Measurements from ENCODE around the gene PHF21B. TPM values are rescaled to one million over a fixed set of nuclear protein-coding genes. Genes with fewer than 3 reads are reported as not detected.

The PHF21B gene
- total RNA-seq, 1 experiment from 2014 or later = not detected

GRCh38 chr22:44892803-44893730 is 116.7 kb downstream of the PHF21B start:
- in situ Hi-C loops (cut with HindIII; ENCODE audit: low pct_unique_long_range_greater_than_20kb, low sequenced_read_pairs) = no loop called here
- DNase-seq (ENCODE audit: low read depth) = no peak

DNA sequence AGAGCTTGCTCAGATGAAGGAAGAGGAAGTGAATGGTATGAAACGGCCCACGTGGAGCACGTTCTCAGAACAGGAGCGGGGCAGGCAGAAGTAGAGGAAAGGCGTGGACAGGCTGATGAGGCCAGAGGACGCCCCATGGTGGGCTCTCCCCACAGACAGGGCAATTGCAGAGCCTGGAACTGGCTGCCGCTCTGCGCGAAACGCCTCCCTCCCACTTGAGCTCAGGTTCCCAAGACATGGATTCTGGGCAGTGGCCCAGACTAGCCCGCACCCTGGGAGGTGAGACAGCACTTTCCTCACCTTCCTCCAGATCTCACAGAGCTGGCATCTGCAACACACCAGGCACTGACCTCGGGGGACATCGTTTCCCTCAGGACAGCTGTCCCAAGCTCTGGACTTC is 117.6 kb downstream of the PHF21B start:
- in situ Hi-C loops (cut with HindIII; ENCODE audit: low pct_unique_long_range_greater_than_20kb, low sequenced_read_pairs) = no loop called here
- DNase-seq (ENCODE audit: low read depth) = no peak

GRCh38 chr22:44891791-44892190 is 118.0 kb downstream of the PHF21B start:
- in situ Hi-C loops (cut with HindIII; ENCODE audit: low pct_unique_long_range_greater_than_20kb, low sequenced_read_pairs) = no loop called here
- no peak for DNase-seq (ENCODE audit: low read depth)

- in situ Hi-C loops (cut with HindIII; ENCODE audit: low pct_unique_long_range_greater_than_20kb, low sequenced_read_pairs) = no loop called here
- DNase-seq (ENCODE audit: low read depth) = no peak
Observed at GRCh38 chr22:44891293-44891747, 118.5 kb downstream of the PHF21B start.

GRCh38 chr22:44890416-44891292 is 119.2 kb downstream of the PHF21B start:
- no peak for DNase-seq (ENCODE audit: low read depth)
- in situ Hi-C loops (cut with HindIII; ENCODE audit: low pct_unique_long_range_greater_than_20kb, low sequenced_read_pairs) = no loop called here

- in situ Hi-C loops (cut with HindIII; ENCODE audit: low pct_unique_long_range_greater_than_20kb, low sequenced_read_pairs) = no loop called here
- no peak for DNase-seq (ENCODE audit: low read depth)
Observed at GRCh38 chr22:44889255-44889878, 120.4 kb downstream of the PHF21B start.

DNA sequence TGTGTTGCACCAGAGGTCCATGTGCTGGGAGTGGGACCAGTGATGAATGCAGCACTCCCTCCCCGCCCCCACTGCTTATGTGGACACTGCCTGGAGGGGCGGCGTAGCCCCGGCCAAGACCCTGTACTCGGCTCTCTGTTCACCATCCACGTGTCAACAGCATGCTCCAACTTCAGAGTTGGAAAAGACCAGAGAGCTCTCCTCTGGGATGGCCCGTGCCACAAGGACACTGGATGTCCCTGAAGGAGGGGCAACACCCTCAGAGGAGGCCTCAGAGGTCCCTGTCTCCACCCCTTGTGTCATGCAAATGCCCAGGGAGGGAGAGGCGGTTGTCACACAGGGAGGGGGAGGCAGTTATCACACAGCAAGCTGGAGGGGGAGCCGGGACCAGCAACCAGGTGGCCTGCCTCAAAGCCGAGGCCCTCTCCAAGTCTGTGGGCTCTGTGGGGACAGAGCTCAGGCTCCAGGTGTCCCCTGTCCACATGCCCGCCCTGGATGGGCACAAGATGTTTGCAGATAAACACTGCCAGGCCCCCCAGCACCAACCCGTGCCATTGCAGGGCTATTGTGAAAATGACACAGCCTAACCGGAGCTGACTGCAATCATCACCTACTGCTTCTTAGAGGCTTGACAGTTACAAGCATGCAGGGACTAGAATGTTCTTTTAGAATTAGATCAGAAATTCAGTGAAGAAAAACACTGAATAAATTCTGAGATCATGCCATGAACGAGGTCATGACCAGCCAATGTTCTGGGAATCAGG is 121.1 kb downstream of the PHF21B start:
- in situ Hi-C loops (cut with HindIII; ENCODE audit: low pct_unique_long_range_greater_than_20kb, low sequenced_read_pairs) = no loop called here
- DNase-seq (ENCODE audit: low read depth) = no peak

DNA sequence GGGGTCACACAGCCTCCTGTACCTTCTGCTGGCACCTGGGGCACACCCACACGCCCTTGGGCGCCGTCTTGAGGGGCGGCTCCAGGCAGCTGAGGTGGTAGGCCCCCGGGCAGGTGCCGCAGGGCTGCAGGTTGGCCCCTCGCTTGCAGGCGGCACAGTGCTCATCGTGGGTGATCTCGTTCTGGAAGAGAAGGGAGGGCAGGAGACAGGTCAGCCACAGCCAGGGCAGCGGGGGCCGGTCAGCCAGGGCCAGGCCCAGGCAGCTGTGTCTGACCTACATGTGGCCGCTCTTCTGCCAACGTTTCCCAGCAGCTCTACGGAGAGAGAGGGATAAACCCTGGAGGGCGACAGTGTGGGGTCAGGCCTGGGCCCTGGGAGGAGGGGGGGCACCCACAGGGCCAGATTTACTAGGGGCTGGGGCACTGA is 121.9 kb downstream of the PHF21B start:
- in situ Hi-C loops (cut with HindIII; ENCODE audit: low pct_unique_long_range_greater_than_20kb, low sequenced_read_pairs) = no loop called here
- DNase-seq (ENCODE audit: low read depth) = no peak

GRCh38 chr22:44885806-44886360 is 123.9 kb downstream of the PHF21B start:
- DNase-seq (ENCODE audit: low read depth) = no peak
- in situ Hi-C loops (cut with HindIII; ENCODE audit: low pct_unique_long_range_greater_than_20kb, low sequenced_read_pairs) = no loop called here

GRCh38 chr22:44884968-44885805 is 124.6 kb downstream of the PHF21B start:
- in situ Hi-C loops (cut with HindIII; ENCODE audit: low pct_unique_long_range_greater_than_20kb, low sequenced_read_pairs) = no loop called here
- peak; percentile 18 for DNase-seq (ENCODE audit: low read depth)

GRCh38 chr22:44884562-44884961 is 125.2 kb downstream of the PHF21B start:
- in situ Hi-C loops (cut with HindIII; ENCODE audit: low pct_unique_long_range_greater_than_20kb, low sequenced_read_pairs) = no loop called here
- DNase-seq (ENCODE audit: low read depth) = no peak

- in situ Hi-C loops (cut with HindIII; ENCODE audit: low pct_unique_long_range_greater_than_20kb, low sequenced_read_pairs) = no loop called here
- no peak for DNase-seq (ENCODE audit: low read depth)
Observed at GRCh38 chr22:44883011-44883421, 126.8 kb downstream of the PHF21B start.

GRCh38 chr22:44882226-44882905 is 127.4 kb downstream of the PHF21B start:
- in situ Hi-C loops (cut with HindIII; ENCODE audit: low pct_unique_long_range_greater_than_20kb, low sequenced_read_pairs) = no loop called here
- no peak for DNase-seq (ENCODE audit: low read depth)

DNA sequence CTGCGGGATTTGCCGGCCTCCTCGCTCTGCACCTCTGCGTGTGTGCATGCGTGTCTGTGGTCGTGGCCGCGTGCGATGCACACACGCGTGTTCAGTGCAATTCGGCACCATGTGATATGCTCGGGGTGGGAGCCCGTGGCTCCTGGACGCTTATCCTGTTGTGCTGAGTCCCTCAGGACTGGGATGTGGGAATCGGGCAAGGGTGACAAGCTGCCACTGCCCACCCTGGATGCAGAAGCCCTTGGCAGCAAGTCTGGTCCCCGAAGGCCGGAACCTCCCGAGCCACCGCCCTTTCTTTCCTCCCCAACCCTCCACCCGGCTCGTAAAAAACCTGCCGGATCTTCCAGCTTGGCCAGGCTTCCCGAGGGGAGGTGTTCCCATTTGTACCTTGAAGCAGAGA is 128.2 kb downstream of the PHF21B start:
- no peak for DNase-seq (ENCODE audit: low read depth)
- in situ Hi-C loops (cut with HindIII; ENCODE audit: low pct_unique_long_range_greater_than_20kb, low sequenced_read_pairs) = no loop called here

DNA sequence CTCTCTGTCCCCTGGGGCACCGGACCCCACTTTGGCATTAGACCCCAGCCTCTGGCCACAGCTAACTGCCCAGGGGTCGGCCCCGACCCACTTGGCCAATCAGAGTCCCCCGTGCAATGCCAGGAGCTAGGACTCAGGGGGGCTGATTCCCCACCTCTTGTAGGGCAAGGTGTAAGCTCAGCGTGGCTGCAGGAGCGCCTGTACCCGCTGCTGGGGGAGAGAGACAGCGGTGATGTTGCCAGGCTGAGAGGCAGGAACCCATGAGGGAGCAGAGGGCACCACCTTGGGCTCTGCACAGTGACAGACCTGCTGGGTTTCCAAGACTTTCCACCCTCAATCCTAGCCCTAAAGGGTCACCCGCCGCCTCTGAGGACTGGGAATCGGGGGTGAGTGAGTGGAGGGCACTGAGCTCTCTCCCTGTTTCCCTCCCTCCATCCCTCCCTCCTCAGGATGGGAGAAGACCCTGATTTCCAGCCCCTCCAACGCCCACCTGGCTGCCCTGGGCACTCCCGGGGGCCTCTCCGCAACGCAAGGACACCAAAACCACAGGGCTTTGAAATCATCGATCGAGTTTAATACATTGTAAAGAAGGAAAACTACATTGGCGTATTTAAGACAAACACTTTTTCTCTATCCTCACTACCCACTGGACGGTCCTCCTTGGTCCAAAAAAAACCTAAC is 129.1 kb downstream of the PHF21B start:
- in situ Hi-C loops (cut with HindIII; ENCODE audit: low pct_unique_long_range_greater_than_20kb, low sequenced_read_pairs) = no loop called here
- no peak for DNase-seq (ENCODE audit: low read depth)

- no peak for DNase-seq (ENCODE audit: low read depth)
- in situ Hi-C loops (cut with HindIII; ENCODE audit: low pct_unique_long_range_greater_than_20kb, low sequenced_read_pairs) = no loop called here
Observed at GRCh38 chr22:44879301-44879680, 130.5 kb downstream of the PHF21B start.
